Measurements from ENCODE around the gene ESYT2. TPM values are rescaled to one million over a fixed set of nuclear protein-coding genes. Genes with fewer than 3 reads are reported as not detected.

Gene ESYT2
- total and polyA plus RNA-seq, 2 experiments from 2014 or later, result 33.4 to 59.6 TPM

DNA sequence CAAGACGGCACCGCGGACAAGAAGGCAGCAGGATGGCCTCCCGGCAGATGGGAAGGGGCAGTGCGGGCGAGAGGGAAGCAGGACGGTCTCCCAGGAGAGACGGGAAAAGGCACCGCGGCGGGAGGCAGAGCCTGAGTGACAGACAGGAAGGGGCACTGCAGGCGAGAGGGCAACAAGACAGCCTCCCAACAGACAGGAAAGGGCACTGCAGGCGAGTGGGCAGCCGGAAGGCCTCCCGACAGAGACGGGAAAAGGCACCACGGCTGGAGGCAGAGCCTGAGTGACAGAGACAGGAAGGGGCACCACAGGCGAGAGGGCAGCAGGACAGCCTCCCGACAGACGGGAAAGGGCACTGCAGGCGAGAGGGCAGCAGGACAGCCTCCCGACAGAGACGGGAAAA is 32.6 kb downstream of the ESYT2 start:
- 94% methylated on average over 17 of the region's 23 CpGs for WGBS (ENCODE audit: low lambda C conversion rate, missing lambda C conversion rate)

DNA sequence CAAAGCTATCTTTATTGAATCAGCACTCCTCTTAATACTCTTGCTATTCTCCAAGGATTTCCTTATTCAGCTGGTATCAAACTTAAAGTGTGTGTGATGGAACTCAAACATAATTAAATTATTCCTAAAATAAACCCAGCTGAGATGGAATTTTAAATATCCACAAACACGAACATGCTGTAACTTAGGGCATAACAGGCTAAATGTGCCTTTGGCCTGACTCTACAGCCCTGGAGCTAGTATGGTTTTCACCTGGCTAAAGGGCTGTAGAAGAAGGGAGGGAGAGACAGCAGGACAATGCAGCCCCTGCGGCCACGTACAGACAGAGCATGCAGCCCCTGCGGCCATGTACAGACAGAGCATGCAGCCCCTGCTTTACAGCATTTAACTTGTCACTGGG is 34.0 kb downstream of the ESYT2 start:
- Histone ChIP-seq H3K36me3 (replicated peaks; ENCODE audit: insufficient read depth, low read depth) (peaks cover 3% of the 10 kb centered on the region), H3K27me3 (no peaks in the 10 kb centered on the region), H3K9me2 (replicated peaks; ENCODE audit: insufficient read depth) (no peaks in the 10 kb centered on the region), H2AFZ (no peak overlapping the region), H3K9me3 (ENCODE audit: low read depth) (no peaks in the 10 kb centered on the region), H3K4me2 (no peak overlapping the region), H4K20me1 (ENCODE audit: insufficient read depth, poor library complexity, severe bottlenecking) (peaks cover 4% of the 10 kb centered on the region), H3K27ac (no peak overlapping the region), H3K4me3 (no peak overlapping the region), H3K4me1 (ENCODE audit: insufficient read depth) (no peaks in the 10 kb centered on the region), H3K79me2 (peaks cover 24% of the 10 kb centered on the region)
- DNase-seq (ENCODE audit: low spot score), result no peak
- WGBS (ENCODE audit: low lambda C conversion rate, missing lambda C conversion rate), result 64% methylated on average over 4 of the region's 4 CpGs
- no peak for TF ChIP-seq EZH2phosphoT487 (IDR thresholded peaks at IDR 0.05; ENCODE audit: low read depth, severe bottlenecking, unreplicated experiment)
- TF ChIP-seq, protein P1, sequence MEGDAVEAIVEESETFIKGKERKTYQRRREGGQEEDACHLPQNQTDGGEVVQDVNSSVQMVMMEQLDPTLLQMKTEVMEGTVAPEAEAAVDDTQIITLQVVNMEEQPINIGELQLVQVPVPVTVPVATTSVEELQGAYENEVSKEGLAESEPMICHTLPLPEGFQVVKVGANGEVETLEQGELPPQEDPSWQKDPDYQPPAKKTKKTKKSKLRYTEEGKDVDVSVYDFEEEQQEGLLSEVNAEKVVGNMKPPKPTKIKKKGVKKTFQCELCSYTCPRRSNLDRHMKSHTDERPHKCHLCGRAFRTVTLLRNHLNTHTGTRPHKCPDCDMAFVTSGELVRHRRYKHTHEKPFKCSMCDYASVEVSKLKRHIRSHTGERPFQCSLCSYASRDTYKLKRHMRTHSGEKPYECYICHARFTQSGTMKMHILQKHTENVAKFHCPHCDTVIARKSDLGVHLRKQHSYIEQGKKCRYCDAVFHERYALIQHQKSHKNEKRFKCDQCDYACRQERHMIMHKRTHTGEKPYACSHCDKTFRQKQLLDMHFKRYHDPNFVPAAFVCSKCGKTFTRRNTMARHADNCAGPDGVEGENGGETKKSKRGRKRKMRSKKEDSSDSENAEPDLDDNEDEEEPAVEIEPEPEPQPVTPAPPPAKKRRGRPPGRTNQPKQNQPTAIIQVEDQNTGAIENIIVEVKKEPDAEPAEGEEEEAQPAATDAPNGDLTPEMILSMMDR (IDR thresholded peaks at IDR 0.05; ENCODE audit: poor library complexity), result no peak
- TF ChIP-seq EZH2 (IDR thresholded peaks at IDR 0.05; ENCODE audit: borderline replicate concordance), result no peak

More for the DNA sequence above, 32.6 kb downstream of the ESYT2 start:
- Histone ChIP-seq H2AFZ (no peak overlapping the region), H4K20me1 (ENCODE audit: insufficient read depth, poor library complexity, severe bottlenecking) (peaks cover 6% of the 10 kb centered on the region), H3K4me1 (ENCODE audit: insufficient read depth) (no peaks in the 10 kb centered on the region), H3K9me3 (ENCODE audit: low read depth) (no peaks in the 10 kb centered on the region), H3K4me2 (no peak overlapping the region), H3K36me3 (replicated peaks; ENCODE audit: insufficient read depth, low read depth) (peaks cover 3% of the 10 kb centered on the region), H3K27me3 (no peaks in the 10 kb centered on the region), H3K4me3 (no peak overlapping the region), H3K79me2 (peaks cover 38% of the 10 kb centered on the region), H3K9me2 (replicated peaks; ENCODE audit: insufficient read depth) (no peaks in the 10 kb centered on the region), H3K27ac (no peak overlapping the region)
- TF ChIP-seq, protein P1 (IDR thresholded peaks at IDR 0.05; ENCODE audit: poor library complexity), result no peak
- TF ChIP-seq EZH2phosphoT487 (IDR thresholded peaks at IDR 0.05; ENCODE audit: low read depth, severe bottlenecking, unreplicated experiment), result no peak
- no peak for DNase-seq (ENCODE audit: low spot score)

DNA sequence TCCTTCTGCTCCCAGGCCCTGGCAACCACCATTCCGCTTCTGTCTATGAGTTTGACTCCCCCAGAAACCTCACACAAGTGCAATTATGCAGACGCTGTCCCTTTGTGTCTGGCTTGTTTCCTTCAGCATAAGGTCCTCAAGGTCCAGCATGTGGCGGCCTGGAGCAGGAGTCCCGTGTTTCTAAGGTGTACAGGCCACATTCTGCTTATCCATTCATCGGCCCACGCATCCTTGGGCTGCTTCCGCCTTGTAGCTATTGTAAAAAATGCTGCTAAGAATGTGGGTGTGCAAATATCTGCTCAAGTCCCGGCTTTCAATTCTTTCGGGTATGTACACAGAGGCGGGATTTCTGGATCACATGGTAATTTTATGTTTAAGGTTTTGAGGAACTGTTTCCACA is 38.2 kb downstream of the ESYT2 start:
- no peaks in the 10 kb centered on the region for H3K36me3 ChIP-seq (replicated peaks; ENCODE audit: insufficient read depth, low read depth)
- H3K4me2 ChIP-seq, result no peak overlapping the region
- no peak for DNase-seq (ENCODE audit: low spot score)
- no peaks in the 10 kb centered on the region for H3K9me3 ChIP-seq (ENCODE audit: low read depth)
- no peaks in the 10 kb centered on the region for H3K27me3 ChIP-seq
- no peaks in the 10 kb centered on the region for H3K4me1 ChIP-seq (ENCODE audit: insufficient read depth)
- H3K4me3 ChIP-seq, result no peak overlapping the region
- no peaks in the 10 kb centered on the region for H3K79me2 ChIP-seq
- H2AFZ ChIP-seq, result no peak overlapping the region
- no peaks in the 10 kb centered on the region for H3K9me2 ChIP-seq (replicated peaks; ENCODE audit: insufficient read depth)
- H4K20me1 ChIP-seq (ENCODE audit: insufficient read depth, poor library complexity, severe bottlenecking), result no peaks in the 10 kb centered on the region
- WGBS (ENCODE audit: low lambda C conversion rate, missing lambda C conversion rate), result 90% methylated on average over 10 of the region's 10 CpGs
- H3K27ac ChIP-seq, result no peak overlapping the region
- TF ChIP-seq, protein P1 (IDR thresholded peaks at IDR 0.05; ENCODE audit: poor library complexity), result no peak
- TF ChIP-seq EZH2 (IDR thresholded peaks at IDR 0.05; ENCODE audit: borderline replicate concordance), result no peak
- no peak for TF ChIP-seq EZH2phosphoT487 (IDR thresholded peaks at IDR 0.05; ENCODE audit: low read depth, severe bottlenecking, unreplicated experiment)

DNA sequence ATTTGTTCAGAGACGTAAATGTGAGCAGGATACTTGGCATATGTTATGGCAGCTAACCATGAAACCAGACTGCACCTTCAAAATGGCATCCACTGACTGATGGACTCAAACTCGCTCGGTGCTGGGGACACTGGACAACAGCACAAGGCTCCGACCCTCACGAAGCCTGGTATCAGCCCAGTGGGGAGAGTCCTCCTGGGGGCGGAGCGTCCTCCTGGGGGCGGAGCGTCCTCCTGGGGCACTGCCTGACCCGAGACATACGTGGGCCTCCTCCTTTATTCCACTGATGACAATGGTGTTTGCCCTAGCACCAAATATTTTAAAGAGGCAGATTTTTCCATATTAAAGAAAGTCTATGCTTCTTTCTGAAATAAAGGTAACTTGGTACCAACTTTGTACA is 39.5 kb downstream of the ESYT2 start:
- H3K9me2 ChIP-seq (replicated peaks; ENCODE audit: insufficient read depth), result no peaks in the 10 kb centered on the region
- no peak overlapping the region for H2AFZ ChIP-seq
- TF ChIP-seq EZH2phosphoT487 (IDR thresholded peaks at IDR 0.05; ENCODE audit: low read depth, severe bottlenecking, unreplicated experiment), result no peak
- H3K27me3 ChIP-seq, result no peaks in the 10 kb centered on the region
- H3K4me1 ChIP-seq (ENCODE audit: insufficient read depth), result no peaks in the 10 kb centered on the region
- H3K4me2 ChIP-seq, result no peak overlapping the region
- 93% methylated on average over 11 of the region's 11 CpGs for WGBS (ENCODE audit: low lambda C conversion rate, missing lambda C conversion rate)
- H3K79me2 ChIP-seq, result no peaks in the 10 kb centered on the region
- no peaks in the 10 kb centered on the region for H4K20me1 ChIP-seq (ENCODE audit: insufficient read depth, poor library complexity, severe bottlenecking)
- H3K4me3 ChIP-seq, result no peak overlapping the region
- no peaks in the 10 kb centered on the region for H3K9me3 ChIP-seq (ENCODE audit: low read depth)
- H3K36me3 ChIP-seq (replicated peaks; ENCODE audit: insufficient read depth, low read depth), result no peaks in the 10 kb centered on the region
- DNase-seq (ENCODE audit: low spot score), result no peak
- no peak overlapping the region for H3K27ac ChIP-seq

Data from hepatocyte (in vitro differentiated cells).